Keratinocyte (primary cell): ENCODE results near the gene UBE2O.

ENCODE experiments used
- CTCF ChIP-seq, 3 experiments: IDR thresholded peaks in 1 of 3; conservative IDR thresholded peaks in 1 of 3; optimal IDR thresholded peaks in 1 of 3; 2 replicates in 2 of 3; 3 replicates in 1 of 3; pipeline versions ENCODE3 to v1.5.1; 2011; ENCODE audit warnings: low read length in 3 of 3, mild to moderate bottlenecking in 3 of 3, moderate library complexity in 2 of 3, control low read depth in 1 of 3, inconsistent platforms in 1 of 3; ENCODE audit not compliant: insufficient read depth in 2 of 3; ENCODE audit errors: extremely low read depth in 1 of 3
- EZH2 ChIP-seq: IDR thresholded peaks from one replicate; pipeline ENCODE4 v1.6.1; 2012; ENCODE audit warnings: inconsistent platforms, mild to moderate bottlenecking, low read length, moderate library complexity

GRCh38 chr17:76369379-76369778 is 83.6 kb downstream of the UBE2O start:
- no peak for TF ChIP-seq CTCF (optimal IDR thresholded peaks at IDR 0.05 in 1 of 3, IDR thresholded peaks at IDR 0.05 in 1 of 3, conservative IDR thresholded peaks at IDR 0.05 in 1 of 3; ENCODE audit: extremely low read depth in 1 of 3, insufficient read depth in 2 of 3, low read length in 3 of 3)
- TF ChIP-seq EZH2, result no peak
